ENCODE data around the gene ISLR. TPM values are rescaled to one million over a fixed set of nuclear protein-coding genes. Genes with fewer than 3 reads are reported as not detected.

Gene ISLR
- total RNA-seq, 1 donor: 73.8 TPM

GRCh38 chr15:74196175-74196574 lies 22.7 kb downstream of the ISLR start:
- TF ChIP-seq CTCF (IDR thresholded peaks at IDR 0.05; ENCODE audit: insufficient read depth, low read depth, low read length): no peak
- peak; percentile 99 for DNase-seq (ENCODE audit: low read depth)
- H3K4me3 ChIP-seq (ENCODE audit: low read depth, low read length): no peak overlapping the region

DNA sequence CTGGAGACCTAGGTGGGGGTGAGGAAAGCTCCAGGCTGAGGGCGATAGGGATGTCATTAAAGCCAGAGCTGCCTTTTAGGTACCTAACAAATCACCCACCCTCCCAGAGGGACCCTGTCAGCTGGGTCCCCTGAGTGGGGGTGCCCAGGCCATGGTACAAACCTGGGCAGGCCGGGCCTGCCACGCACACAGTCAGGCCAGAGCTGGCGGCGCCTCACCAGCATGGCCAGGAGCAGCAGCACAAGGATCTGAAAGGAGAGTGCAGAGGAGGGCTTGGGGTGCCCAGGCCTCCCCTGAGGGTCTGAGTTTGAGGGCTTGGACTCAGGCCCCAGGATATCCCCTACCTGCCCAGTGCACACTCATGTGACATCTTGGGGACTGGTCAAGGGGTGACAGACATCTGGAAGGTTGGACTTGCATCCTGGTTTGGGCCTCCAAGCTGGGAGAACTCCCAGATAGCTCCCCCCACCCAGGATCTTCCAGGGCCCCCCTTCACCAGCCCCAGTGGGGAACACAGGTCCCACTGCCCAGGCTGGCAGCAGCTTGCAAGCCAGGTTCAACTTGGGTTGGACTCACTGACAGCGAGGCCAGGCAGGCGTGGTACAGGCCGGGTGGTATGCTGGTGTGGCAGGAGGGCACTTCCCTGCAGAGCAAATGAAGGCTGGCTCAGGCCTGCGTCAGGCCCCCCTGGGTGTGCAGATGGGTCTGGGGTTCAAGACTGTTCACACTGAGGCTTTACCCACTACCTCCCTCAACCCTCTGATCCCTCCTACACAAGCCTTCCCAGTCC lies 23.9 kb downstream of the ISLR start:
- DNase-seq (ENCODE audit: low read depth): no peak
- no peak overlapping the region for H3K4me3 ChIP-seq (ENCODE audit: low read depth, low read length)
- no peak for TF ChIP-seq CTCF (IDR thresholded peaks at IDR 0.05; ENCODE audit: insufficient read depth, low read depth, low read length)

DNA sequence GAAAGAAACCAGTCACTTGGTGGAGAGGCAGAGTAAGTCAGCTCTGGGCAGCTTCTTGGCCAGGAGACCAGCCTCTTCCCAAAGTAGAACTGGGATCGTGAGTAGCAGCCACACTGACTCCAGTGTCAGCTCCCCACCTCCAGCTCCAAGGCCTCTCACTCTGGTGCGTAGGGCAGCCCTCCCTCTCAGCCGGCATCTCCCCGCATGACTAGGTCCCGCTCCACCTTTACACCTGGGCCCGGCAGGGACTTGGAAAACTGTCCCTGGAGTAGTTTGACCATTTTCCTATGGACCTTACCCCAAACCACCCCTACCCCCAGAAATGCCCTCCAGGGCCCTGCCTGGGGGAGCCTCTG lies 25.8 kb downstream of the ISLR start:
- no peak for DNase-seq (ENCODE audit: low read depth)
- no peak overlapping the region for H3K4me3 ChIP-seq (ENCODE audit: low read depth, low read length)
- TF ChIP-seq CTCF (IDR thresholded peaks at IDR 0.05; ENCODE audit: insufficient read depth, low read depth, low read length): no peak

DNA sequence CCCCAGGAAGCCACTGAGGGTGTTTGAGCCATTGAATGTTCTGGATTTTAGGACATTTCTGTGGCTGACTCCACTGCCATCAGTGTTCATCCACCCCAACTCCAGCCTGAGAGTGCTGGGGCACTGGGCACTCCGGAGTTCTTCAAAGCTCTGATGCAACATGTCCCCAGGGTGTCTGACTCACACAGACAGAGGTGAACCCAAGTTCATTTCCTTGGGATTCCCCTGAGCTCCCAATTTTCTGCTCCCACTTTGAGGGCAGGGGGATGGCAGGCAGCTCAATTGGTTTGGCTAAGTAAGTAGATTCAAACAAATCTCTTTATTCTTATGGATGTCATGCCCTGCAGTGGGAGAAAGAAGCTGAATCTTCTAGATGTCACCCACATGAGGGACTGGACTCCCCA lies 26.9 kb downstream of the ISLR start:
- TF ChIP-seq CTCF (IDR thresholded peaks at IDR 0.05; ENCODE audit: insufficient read depth, low read depth, low read length): no peak
- H3K4me3 ChIP-seq (ENCODE audit: low read depth, low read length): peak overlapping the region; percentile 64
- peak; percentile 90 for DNase-seq (ENCODE audit: low read depth)

GRCh38 chr15:74200871-74201419 lies 27.4 kb downstream of the ISLR start:
- no peak for TF ChIP-seq CTCF (IDR thresholded peaks at IDR 0.05; ENCODE audit: insufficient read depth, low read depth, low read length)
- H3K4me3 ChIP-seq (ENCODE audit: low read depth, low read length): peak overlapping the region; percentile 64
- DNase-seq (ENCODE audit: low read depth): peak; percentile 95

DNA sequence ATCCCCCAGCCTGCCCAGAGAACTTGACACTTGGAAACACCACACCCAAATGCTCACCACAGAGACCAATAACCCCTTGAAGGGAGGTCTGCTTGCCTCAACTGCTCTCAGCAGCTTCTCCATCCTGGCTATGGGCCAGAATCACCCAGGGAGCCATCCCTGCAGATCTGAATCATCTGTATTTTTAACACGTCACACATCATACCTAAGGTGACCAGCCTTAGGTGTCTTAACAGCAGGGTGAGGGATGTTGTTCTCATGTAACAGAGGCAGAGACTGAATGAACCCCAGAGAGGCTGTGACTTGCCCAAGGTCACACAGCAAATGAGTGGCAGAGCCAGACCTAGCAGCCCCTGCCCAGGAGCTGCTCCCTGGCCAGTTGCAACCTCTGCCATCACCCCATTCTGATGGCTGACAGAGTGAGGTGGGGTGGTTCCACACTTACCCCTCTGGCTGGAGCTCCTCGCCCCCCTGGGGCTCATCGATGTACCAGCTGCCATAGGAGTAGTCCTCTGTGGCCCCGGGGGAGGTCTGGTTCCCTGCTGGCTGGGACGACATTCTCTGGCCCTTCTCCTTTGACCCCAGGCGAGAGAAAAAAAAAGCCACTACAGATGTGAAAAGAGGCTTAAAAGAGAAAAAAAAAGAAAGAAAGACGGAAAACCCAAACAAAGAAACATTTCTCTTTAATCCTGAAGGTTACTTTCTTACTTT lies 28.4 kb downstream of the ISLR start:
- H3K4me3 ChIP-seq (ENCODE audit: low read depth, low read length): peak overlapping the region; percentile 64
- TF ChIP-seq CTCF (IDR thresholded peaks at IDR 0.05; ENCODE audit: insufficient read depth, low read depth, low read length): no peak
- peak; percentile 63 for DNase-seq (ENCODE audit: low read depth)

All from fibroblast of villous mesenchyme (primary cell).